ENCODE measurements around the gene SERAC1. TPM values are rescaled to one million over a fixed set of nuclear protein-coding genes. Genes with fewer than 3 reads are reported as not detected.
"Not testable (repeated sequence)": the region's sequence is repeated elsewhere in the genome, so short reads cannot be mapped to it uniquely, and the experiment has no call there.

SERAC1 gene
- total RNA-seq, 2 donors from 2014 or later, result 6.0 to 8.6 TPM

DNA sequence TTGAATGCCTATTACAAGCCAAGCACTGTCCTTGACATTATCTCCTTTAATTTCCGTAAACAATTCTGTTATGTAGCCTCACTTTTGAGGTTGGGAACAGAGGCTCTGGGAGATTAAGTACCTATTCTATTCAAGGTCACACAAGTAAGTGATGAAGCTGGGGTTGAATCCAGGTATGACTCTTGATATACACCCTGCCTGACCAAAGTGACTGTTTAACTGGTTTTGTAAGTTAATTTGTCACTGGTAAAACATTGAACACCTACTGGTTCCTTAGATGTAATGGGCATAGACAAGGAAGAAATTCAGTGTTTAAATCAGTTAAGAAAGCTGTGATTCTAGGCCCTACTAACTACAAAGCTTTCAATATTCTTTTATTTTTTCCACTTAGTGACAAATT is 23.0 kb upstream of the SERAC1 start:
- no peaks in the 10 kb centered on the region for H3K9me3 Mint-ChIP-seq
- peaks cover 8% of the 10 kb centered on the region for H3K4me1 Mint-ChIP-seq (ENCODE audit: low read depth)
- H3K27ac Mint-ChIP-seq, result no peak overlapping the region
- ATAC-seq (replicated peaks in 1 of 2) (no peak), DNase-seq (no peak)
- peaks cover 5 to 14% of the 10 kb centered on the region in 2 donors for H3K36me3 Mint-ChIP-seq (ENCODE audit: insufficient read depth in 2 of 2)
- H3K4me3 Mint-ChIP-seq, result no peak overlapping the region
- no peaks in the 10 kb centered on the region for H3K27me3 Mint-ChIP-seq (ENCODE audit: low read depth)

DNA sequence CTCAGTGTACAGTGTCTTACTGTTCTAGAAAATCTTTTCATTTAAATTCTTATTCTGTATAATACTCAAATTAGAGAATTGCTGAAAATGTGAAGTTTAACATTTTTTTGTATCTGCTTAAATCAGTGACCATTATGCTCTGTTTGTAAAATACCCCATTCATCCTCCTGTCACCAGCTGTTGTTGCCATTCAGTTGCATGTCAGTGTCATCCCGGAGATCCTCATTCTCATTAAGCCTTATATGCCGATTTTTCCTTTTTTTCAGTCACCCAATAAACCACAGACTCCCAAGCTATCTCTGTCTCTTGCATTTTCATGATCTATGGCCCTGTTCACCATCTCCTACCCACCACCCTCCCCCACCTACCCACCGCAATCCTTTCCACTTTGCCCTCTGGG is 20.5 kb upstream of the SERAC1 start:
- no peak for ATAC-seq (replicated peaks in 1 of 2)
- Mint-ChIP-seq H3K9me3 (peaks cover 0 to 2% of the 10 kb centered on the region in 2 donors), H3K27me3 (ENCODE audit: low read depth) (no peaks in the 10 kb centered on the region), H3K36me3 (ENCODE audit: insufficient read depth in 2 of 2) (peaks cover 8 to 22% of the 10 kb centered on the region in 2 donors), H3K4me1 (ENCODE audit: low read depth) (peaks cover 29% of the 10 kb centered on the region), H3K4me3 (no peak overlapping the region), H3K27ac (no peak overlapping the region)
- no peak for DNase-seq

DNA sequence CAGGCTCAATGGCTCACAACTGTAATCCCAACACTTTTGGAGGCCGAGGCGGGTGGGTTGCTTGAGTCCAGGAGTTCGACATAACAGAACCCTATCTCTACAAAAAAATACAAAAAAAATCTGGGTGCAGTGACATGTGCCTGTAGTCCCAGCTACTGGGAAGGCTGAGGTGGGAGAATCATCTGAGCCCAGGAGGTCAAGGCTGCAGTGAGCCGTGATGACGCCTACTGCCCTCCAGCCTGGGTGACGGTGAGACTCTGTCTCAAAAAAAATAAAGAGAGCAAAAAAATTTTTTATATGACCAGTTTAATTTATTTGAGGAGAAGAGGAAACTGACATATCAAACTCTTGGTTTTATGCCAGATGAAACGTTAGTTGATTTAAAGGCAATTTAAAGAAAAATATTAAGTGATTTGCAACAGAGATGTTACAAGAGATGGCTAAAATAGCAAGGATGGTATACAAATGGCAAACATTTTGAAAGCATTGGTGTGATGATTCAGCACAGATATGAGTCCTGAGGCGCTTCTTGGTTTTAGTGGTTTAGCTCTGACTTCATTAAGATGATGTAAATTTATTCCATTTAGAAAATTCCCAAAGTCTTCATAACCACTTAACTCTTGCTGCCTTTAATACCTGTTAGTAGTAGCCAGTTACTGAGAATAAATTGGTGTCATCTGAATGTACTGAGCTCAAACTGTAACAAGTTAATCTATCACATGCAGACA is 17.8 kb upstream of the SERAC1 start:
- H3K36me3 Mint-ChIP-seq (ENCODE audit: insufficient read depth in 2 of 2), result peaks cover 14 to 38% of the 10 kb centered on the region in 2 donors
- peaks cover 0 to 7% of the 10 kb centered on the region in 2 donors for H3K9me3 Mint-ChIP-seq
- ATAC-seq (replicated peaks in 1 of 2), result peak; percentile 72 to 90

DNA sequence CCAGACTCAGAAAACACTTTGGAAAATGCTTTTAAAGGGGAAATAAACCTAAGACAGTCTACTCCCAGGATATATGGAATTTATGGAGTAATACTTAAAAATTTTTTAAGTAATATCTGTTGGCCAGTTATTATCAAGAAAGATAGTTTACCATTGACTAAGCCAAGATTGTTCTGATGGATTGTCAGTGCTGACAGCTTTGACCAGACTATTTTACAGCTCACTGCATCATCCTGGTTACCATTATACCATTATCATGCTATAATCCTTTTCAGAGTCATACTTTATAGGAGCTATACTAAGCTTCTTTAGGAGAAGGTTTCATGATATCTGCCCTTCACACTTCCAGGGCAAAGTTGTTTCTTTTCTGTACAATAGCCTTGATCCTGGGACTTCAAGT is 16.5 kb upstream of the SERAC1 start:
- Mint-ChIP-seq H3K27me3 (ENCODE audit: low read depth) (no peaks in the 10 kb centered on the region), H3K36me3 (ENCODE audit: insufficient read depth in 2 of 2) (peaks cover 14 to 47% of the 10 kb centered on the region in 2 donors), H3K4me3 (no peak overlapping the region), H3K9me3 (peaks cover 0 to 7% of the 10 kb centered on the region in 2 donors), H3K27ac (no peak overlapping the region), H3K4me1 (ENCODE audit: low read depth) (peaks cover 43% of the 10 kb centered on the region)
- ATAC-seq (replicated peaks in 1 of 2) (no peak), DNase-seq (no peak)

More for the DNA sequence above, 17.8 kb upstream of the SERAC1 start:
- no peaks in the 10 kb centered on the region for H3K27me3 Mint-ChIP-seq (ENCODE audit: low read depth)
- no peak for DNase-seq
- peak overlapping the region; percentile 31 for H3K27ac Mint-ChIP-seq
- peaks cover 41% of the 10 kb centered on the region for H3K4me1 Mint-ChIP-seq (ENCODE audit: low read depth)
- peak overlapping the region; percentile 35 to 44 for H3K4me3 Mint-ChIP-seq

DNA sequence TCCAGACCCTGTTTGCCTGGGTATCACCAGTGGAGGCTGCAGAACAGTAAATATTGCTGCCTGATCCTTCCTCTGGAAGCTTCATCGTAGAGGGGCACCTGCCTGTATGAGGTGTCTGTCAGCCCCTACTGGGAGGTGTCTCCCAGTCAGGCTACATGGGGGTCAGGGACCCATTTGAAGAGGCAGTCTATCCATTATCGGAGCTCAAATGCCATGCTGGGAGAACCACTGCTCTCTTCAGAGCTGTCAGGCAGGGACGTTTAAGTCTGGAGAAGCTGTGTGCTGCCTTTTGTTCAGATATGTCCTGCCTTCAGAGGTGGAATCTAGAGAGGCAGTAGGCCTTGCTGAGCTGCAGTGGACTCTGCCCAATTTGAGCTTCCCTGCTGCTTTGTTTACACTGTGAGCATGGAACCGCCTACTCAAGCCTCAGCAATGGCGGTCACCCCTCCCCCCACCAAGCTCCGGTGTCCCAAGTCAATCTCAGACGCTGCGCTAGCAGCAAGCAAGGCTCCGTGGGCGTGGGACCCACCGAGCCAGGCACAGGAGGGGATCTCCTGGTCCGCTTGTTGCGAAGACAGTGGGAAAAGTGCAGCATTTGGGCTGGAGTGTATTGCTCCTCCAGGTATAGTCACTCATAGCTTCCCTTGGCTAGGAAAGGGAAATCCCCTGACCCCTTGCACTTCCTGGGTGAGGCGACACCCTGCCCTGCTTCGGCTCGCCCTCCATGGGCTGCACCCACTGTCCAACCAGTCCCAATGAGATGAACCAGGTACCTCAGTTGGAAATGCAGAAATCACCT is 15.3 kb upstream of the SERAC1 start:
- not testable (repeated sequence) for H3K9me3 Mint-ChIP-seq; H3K27me3 Mint-ChIP-seq (ENCODE audit: low read depth); DNase-seq; H3K27ac Mint-ChIP-seq
- Mint-ChIP-seq H3K4me1 (ENCODE audit: low read depth) (peaks cover 43% of the 10 kb centered on the region), H3K4me3 (peak overlapping the region; percentile 26 to 27), H3K36me3 (ENCODE audit: insufficient read depth in 2 of 2) (peaks cover 19 to 50% of the 10 kb centered on the region in 2 donors)
- peak in 1 of 2 donors; percentile 22 for ATAC-seq (replicated peaks in 1 of 2)

DNA sequence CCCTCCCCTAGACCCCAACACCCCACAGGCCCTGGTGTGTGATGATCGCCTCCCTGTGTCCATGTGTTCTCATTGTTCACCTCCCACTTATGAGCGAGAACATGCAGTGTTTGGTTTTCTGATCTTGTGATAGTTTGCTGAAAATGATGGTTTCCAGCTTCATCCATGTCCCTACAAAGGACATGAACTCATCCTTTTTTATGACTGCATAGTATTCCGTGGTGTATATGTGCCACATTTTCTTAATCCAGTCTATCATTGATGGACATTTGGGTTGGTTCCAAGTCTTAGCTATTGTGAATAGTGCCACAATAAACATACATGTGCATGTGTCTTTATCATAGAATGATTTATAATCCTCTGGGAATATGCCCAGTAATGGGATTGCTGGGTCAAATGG is 9.7 kb upstream of the SERAC1 start:
- not testable (repeated sequence) for H3K4me3 Mint-ChIP-seq; H3K9me3 Mint-ChIP-seq; ATAC-seq (replicated peaks in 1 of 2); H3K27me3 Mint-ChIP-seq (ENCODE audit: low read depth); DNase-seq; H3K4me1 Mint-ChIP-seq (ENCODE audit: low read depth); H3K27ac Mint-ChIP-seq
- peaks cover 11 to 26% of the 10 kb centered on the region in 2 donors for H3K36me3 Mint-ChIP-seq (ENCODE audit: insufficient read depth in 2 of 2)

DNA sequence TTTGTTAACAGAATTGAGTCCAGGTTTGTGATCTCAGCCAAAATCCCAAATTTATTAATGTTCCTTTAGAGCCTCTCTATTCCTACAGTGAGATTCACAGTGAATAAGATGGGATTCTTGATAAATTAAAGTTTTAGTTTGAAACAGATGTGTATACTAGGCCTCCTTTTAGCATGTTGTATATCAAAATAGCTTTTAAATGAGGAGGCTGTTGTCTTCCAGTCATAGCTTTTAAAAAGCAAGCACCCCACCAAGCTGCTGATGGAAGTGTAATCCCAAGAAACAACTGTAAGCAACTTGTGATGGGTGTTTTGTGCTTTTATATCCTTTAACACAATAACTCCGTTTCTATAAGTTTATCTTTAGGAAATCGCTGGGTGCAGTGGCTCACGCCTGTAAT is 7.0 kb upstream of the SERAC1 start:
- no peak for DNase-seq

DNA sequence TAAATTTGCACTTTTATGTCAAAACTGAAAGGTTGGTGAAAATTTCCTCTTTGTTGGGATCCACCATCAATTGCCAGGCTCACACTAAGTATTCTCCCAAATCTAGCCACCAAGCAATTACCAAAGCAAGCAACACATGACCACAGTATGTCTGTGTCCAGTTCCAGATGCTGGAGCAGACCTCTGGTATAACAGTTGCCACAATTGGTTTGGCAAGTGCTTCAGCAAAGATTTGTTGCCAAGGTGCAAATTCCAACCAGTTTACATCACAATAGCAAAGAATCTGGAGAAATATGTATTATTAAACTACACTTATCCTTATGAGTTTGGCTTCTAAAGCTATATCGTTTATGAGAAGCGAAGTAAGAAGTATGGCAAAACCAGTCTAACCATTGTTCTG is 6.5 kb upstream of the SERAC1 start:
- Mint-ChIP-seq H3K27me3 (ENCODE audit: low read depth) (no peaks in the 10 kb centered on the region), H3K4me1 (ENCODE audit: low read depth) (no peaks in the 10 kb centered on the region), H3K9me3 (peaks cover 0 to 2% of the 10 kb centered on the region in 2 donors), H3K4me3 (no peak overlapping the region), H3K36me3 (ENCODE audit: insufficient read depth in 2 of 2) (peaks cover 4 to 6% of the 10 kb centered on the region in 2 donors), H3K27ac (no peak overlapping the region)
- no peak for DNase-seq
- ATAC-seq (replicated peaks in 1 of 2), result no peak

More for the DNA sequence above, 7.0 kb upstream of the SERAC1 start:
- Mint-ChIP-seq H3K9me3 (peaks cover 0 to 2% of the 10 kb centered on the region in 2 donors), H3K4me1 (ENCODE audit: low read depth) (no peaks in the 10 kb centered on the region), H3K27ac (no peak overlapping the region), H3K4me3 (no peak overlapping the region), H3K27me3 (ENCODE audit: low read depth) (no peaks in the 10 kb centered on the region), H3K36me3 (ENCODE audit: insufficient read depth in 2 of 2) (peaks cover 6 to 8% of the 10 kb centered on the region in 2 donors)
- no peak for ATAC-seq (replicated peaks in 1 of 2)

DNA sequence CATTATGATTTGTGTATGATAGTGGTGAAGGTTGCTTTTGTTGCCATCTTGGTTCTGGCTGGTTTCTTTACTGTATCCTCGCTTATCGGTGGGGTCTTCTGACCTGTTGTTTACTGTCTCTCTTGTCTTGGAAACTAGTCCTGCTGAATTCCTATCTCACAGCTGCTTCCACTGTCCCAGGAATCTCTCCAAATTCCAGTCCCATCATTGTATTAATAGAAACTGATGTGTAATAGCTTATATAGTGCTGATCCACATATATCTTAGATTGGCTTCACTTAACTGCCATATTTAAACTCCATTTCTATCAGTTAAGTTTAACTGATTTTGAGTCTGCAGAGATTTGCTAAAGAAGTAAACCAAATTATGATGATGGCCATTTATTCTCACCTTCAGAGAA is 6.0 kb upstream of the SERAC1 start:
- no peak overlapping the region for H3K27ac Mint-ChIP-seq
- no peak for ATAC-seq (replicated peaks in 1 of 2)

DNA sequence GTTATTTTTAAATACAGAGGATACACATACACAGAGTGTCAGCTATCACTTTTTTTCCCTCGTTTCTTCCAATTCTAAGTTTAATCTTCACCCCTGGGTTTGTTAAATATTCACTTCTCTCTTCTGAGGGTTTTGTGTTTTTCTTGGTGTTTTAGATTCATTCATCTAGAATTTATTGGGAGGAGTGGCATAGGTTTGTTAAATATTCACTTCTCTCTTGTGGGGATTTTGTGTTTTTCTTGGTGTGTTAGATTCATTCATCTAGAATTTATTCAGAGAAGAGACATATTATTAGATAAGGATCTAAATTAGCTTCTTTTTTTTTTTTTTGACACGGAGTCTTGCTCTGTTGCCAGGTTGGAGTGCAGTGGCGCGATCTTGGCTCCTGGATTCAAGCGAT is 3.9 kb upstream of the SERAC1 start:
- H3K27ac Mint-ChIP-seq, result peak overlapping the region; percentile 29
- no peaks in the 10 kb centered on the region for H3K9me3 Mint-ChIP-seq
- ATAC-seq (replicated peaks in 1 of 2) (no peak), DNase-seq (no peak)
- peaks cover under 1 to 2% of the 10 kb centered on the region in 2 donors for H3K36me3 Mint-ChIP-seq (ENCODE audit: insufficient read depth in 2 of 2)
- peaks cover under 1% of the 10 kb centered on the region for H3K27me3 Mint-ChIP-seq (ENCODE audit: low read depth)
- H3K4me1 Mint-ChIP-seq (ENCODE audit: low read depth), result peaks cover 4% of the 10 kb centered on the region
- no peak overlapping the region for H3K4me3 Mint-ChIP-seq

More for the DNA sequence above, 6.0 kb upstream of the SERAC1 start:
- no peak for DNase-seq
- peaks cover 2 to 5% of the 10 kb centered on the region in 2 donors for H3K36me3 Mint-ChIP-seq (ENCODE audit: insufficient read depth in 2 of 2)
- H3K27me3 Mint-ChIP-seq (ENCODE audit: low read depth), result no peaks in the 10 kb centered on the region
- no peaks in the 10 kb centered on the region for H3K9me3 Mint-ChIP-seq
- no peaks in the 10 kb centered on the region for H3K4me1 Mint-ChIP-seq (ENCODE audit: low read depth)
- H3K4me3 Mint-ChIP-seq, result no peak overlapping the region

DNA sequence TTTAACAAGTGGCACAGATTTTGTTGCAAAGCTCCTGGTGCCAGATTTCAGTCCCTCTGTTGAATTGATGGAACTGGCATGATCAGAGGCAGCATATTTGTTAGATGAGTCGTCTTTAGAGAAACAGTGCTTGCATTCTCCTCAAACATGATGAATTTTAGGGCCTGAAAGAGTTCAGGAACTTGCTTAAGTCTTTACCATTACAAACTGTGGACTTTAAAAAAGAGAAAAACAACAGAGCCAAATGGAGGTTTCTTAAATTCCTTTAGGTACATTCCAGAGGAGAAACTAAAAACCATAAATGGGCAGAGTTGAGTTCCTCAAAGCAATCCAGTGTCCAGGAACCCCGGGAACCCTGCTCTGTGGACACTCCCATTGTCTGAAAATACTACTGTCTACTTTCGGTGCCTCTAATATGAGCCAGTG is 2.6 kb upstream of the SERAC1 start:
- Mint-ChIP-seq H3K27ac (no peak overlapping the region), H3K36me3 (ENCODE audit: insufficient read depth in 2 of 2) (peaks cover 5 to 6% of the 10 kb centered on the region in 2 donors), H3K4me1 (ENCODE audit: low read depth) (peaks cover 18% of the 10 kb centered on the region), H3K4me3 (no peak overlapping the region), H3K9me3 (no peaks in the 10 kb centered on the region), H3K27me3 (ENCODE audit: low read depth) (peaks cover 6% of the 10 kb centered on the region)
- ATAC-seq (replicated peaks in 1 of 2) (no peak), DNase-seq (no peak)

DNA sequence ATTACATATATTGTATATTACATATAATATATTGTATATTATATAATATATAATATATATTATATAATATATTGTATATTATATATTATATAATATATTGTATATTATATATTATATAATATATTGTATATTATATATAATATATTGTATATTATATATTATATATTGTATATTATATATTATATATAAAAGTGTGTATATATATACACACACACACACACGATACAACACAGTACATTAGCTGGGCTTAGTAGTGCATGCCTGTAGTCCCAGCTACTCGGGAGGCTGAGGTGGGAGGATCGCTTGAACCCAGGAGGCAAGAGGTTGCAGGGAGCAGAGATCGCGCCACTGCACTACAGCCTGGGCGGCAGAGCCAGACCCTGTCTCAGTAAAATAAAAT is 1.6 kb upstream of the SERAC1 start:
- not testable (repeated sequence) for ATAC-seq (replicated peaks in 1 of 2); H3K9me3 Mint-ChIP-seq; H3K27me3 Mint-ChIP-seq (ENCODE audit: low read depth); H3K36me3 Mint-ChIP-seq (ENCODE audit: insufficient read depth in 2 of 2); H3K27ac Mint-ChIP-seq; H3K4me3 Mint-ChIP-seq; DNase-seq
- peaks cover 28% of the 10 kb centered on the region for H3K4me1 Mint-ChIP-seq (ENCODE audit: low read depth)

DNA sequence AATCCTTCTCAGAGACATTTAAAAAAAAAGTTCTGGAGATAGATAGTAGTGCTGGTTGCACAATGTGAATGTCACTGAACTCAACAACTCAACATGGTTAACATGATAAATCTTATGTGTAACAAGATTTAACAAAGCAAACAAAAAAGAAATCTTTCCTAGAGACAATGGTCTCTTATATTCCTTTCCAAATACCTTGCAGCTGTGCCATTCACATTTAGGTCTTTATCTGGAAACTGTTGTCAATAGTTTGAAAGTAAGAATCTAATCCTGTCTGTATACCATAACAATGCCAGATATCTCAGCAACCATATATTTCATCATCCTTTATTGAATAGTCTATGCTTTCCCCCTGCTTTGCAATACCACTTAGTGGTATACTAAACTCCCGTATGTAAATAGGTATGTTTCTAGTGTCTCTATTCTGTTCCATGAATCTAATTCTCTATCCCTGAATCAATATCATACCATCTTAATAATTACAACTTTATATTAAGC is 2.1 kb downstream of the SERAC1 start:
- DNase-seq (no peak), ATAC-seq (replicated peaks in 1 of 2) (no peak)
- H3K36me3 Mint-ChIP-seq (ENCODE audit: insufficient read depth in 2 of 2), result peaks cover 3 to 10% of the 10 kb centered on the region in 2 donors
- H3K27me3 Mint-ChIP-seq (ENCODE audit: low read depth), result peaks cover 6% of the 10 kb centered on the region
- H3K4me3 Mint-ChIP-seq, result peak overlapping the region; percentile 2 to 86
- H3K4me1 Mint-ChIP-seq (ENCODE audit: low read depth), result peaks cover 39% of the 10 kb centered on the region
- H3K27ac Mint-ChIP-seq, result peak overlapping the region; percentile 30
- no peaks in the 10 kb centered on the region for H3K9me3 Mint-ChIP-seq

All from activated T-cell treated with anti-CD3 and anti-CD28 coated beads, Interleukin-2, amount 50 U/mL, for 72 hours (primary cell).